HL-60 (cell line): ENCODE measurements around the gene PTRHD1.

ENCODE experiments used
- CTCF ChIP-seq: IDR thresholded peaks from one replicate; pipeline ENCODE4 v1.5.1; 2011; ENCODE audit warnings: low read length, control low read depth, inconsistent platforms; ENCODE audit not compliant: insufficient read depth
- GABPA ChIP-seq: IDR thresholded peaks from 2 replicates; pipeline ENCODE4 v1.6.1; 2012; ENCODE audit warnings: low read depth
- REST ChIP-seq: IDR thresholded peaks from 2 replicates; pipeline ENCODE4 v1.6.1; 2012; ENCODE audit warnings: low read depth; ENCODE audit not compliant: insufficient replicate concordance

GRCh38 chr2:24747299-24747698 lies 45.9 kb downstream of the PTRHD1 start:
- TF ChIP-seq CTCF (no peak), REST (no peak), GABPA (no peak)
